Measurements from ENCODE around the gene E2F4.

DNA sequence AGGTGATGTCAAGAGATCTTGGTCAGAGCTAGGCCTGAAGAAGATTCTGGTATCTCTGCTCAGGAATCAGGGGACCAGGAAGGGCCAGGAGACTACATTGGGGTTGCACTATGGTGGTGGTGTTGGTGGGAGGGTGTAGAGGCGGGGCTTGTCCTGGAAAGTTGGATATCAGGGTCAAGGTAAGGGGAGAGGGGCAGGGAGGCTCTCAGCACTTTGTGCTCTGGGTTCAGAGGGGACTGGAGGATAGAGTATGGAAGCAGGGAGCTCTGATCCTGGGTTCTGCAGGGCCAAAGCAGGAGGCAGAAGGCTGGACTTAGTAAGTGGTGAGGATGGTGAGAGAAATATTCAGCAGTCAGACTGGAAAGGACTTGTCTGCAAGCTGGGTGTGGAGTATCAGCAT, 18.6 kb upstream of the E2F4 start:
- TF ChIP-seq, protein P1, sequence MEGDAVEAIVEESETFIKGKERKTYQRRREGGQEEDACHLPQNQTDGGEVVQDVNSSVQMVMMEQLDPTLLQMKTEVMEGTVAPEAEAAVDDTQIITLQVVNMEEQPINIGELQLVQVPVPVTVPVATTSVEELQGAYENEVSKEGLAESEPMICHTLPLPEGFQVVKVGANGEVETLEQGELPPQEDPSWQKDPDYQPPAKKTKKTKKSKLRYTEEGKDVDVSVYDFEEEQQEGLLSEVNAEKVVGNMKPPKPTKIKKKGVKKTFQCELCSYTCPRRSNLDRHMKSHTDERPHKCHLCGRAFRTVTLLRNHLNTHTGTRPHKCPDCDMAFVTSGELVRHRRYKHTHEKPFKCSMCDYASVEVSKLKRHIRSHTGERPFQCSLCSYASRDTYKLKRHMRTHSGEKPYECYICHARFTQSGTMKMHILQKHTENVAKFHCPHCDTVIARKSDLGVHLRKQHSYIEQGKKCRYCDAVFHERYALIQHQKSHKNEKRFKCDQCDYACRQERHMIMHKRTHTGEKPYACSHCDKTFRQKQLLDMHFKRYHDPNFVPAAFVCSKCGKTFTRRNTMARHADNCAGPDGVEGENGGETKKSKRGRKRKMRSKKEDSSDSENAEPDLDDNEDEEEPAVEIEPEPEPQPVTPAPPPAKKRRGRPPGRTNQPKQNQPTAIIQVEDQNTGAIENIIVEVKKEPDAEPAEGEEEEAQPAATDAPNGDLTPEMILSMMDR (IDR thresholded peaks at IDR 0.05), result no peak
- no peak for TF ChIP-seq ZFX (IDR thresholded peaks at IDR 0.05; ENCODE audit: borderline replicate concordance)
